ENCODE measurements around the gene KDM6B. TPM values are rescaled to one million over a fixed set of nuclear protein-coding genes. Genes with fewer than 3 reads are reported as not detected.
A peak's percentile ranks its signal among the peaks of the same experiment; 100 is the strongest.

Gene KDM6B
- total RNA-seq, 1 experiment from 2014 or later, result 28.9 TPM

- H3K9me3 ChIP-seq (ENCODE audit: control insufficient read depth, low read depth, low read length), result no peaks in the 10 kb centered on the region
- no peaks in the 10 kb centered on the region for H3K79me2 ChIP-seq (ENCODE audit: insufficient read depth, low read length)
- H3K23me2 ChIP-seq (ENCODE audit: insufficient read length, low read depth, low read length, poor library complexity, severe bottlenecking), result no peaks in the 10 kb centered on the region
- no peak overlapping the region for H4K5ac ChIP-seq (ENCODE audit: insufficient read length, low read depth, low read length)
- Mint-ChIP-seq H3K4me1 (no peaks in the 10 kb centered on the region), H3K27me3 (ENCODE audit: low read depth) (peaks cover 38% of the 10 kb centered on the region), H3K4me3 (no peak overlapping the region), H3K9me3 (no peaks in the 10 kb centered on the region), H3K27ac (peak overlapping the region in 1 of 3 experiments; percentile 36; a peak in 1 of 7 replicates), H3K36me3 (ENCODE audit: insufficient read depth in 1 of 3, low read depth in 3 of 3) (no peaks in the 10 kb centered on the region)
- no peak overlapping the region for H4K8ac ChIP-seq (replicated peaks; ENCODE audit: insufficient read length, low read depth, low read length)
- no peak overlapping the region for H3K9ac ChIP-seq (ENCODE audit: extremely low read depth, insufficient read length, low read length)
- H2BK15ac ChIP-seq (ENCODE audit: low read depth, low read length), result no peak overlapping the region
- no peak overlapping the region for H3K4ac ChIP-seq (ENCODE audit: low read depth, low read length)
- no peak overlapping the region for H2AFZ ChIP-seq (ENCODE audit: low read length)
- no peak overlapping the region for H3T11ph ChIP-seq (ENCODE audit: low read length)
- H2BK120ac ChIP-seq (ENCODE audit: low read depth, low read length, poor library complexity, severe bottlenecking), result no peak overlapping the region
- no peak overlapping the region for H2BK20ac ChIP-seq (ENCODE audit: low read depth, low read length, poor library complexity, severe bottlenecking)
- no peaks in the 10 kb centered on the region for H3K79me1 ChIP-seq (ENCODE audit: insufficient read depth, low read depth, low read length, poor library complexity, severe bottlenecking)
- no peak overlapping the region for H4K91ac ChIP-seq (ENCODE audit: insufficient read length, low read depth, low read length)
- no peaks in the 10 kb centered on the region for H3K4me1 ChIP-seq (ENCODE audit: insufficient read depth, low read length)
- no peak overlapping the region for H2AK5ac ChIP-seq (ENCODE audit: insufficient read length, low read length)
- no peak overlapping the region for H3K14ac ChIP-seq (ENCODE audit: insufficient read depth, low read length)
- H3K27ac ChIP-seq (ENCODE audit: insufficient read length, low read depth, low read length), result no peak overlapping the region
- no peak for DNase-seq
- no peak overlapping the region for H2BK12ac ChIP-seq (ENCODE audit: insufficient read length, low read depth, low read length)
- no peaks in the 10 kb centered on the region; the same call in 1 of the 2 replicates for H3K27me3 ChIP-seq (ENCODE audit: insufficient read depth, low read length)
- no peak overlapping the region for H3K18ac ChIP-seq (ENCODE audit: insufficient read length, low read depth, low read length)
- TF ChIP-seq, protein P1, sequence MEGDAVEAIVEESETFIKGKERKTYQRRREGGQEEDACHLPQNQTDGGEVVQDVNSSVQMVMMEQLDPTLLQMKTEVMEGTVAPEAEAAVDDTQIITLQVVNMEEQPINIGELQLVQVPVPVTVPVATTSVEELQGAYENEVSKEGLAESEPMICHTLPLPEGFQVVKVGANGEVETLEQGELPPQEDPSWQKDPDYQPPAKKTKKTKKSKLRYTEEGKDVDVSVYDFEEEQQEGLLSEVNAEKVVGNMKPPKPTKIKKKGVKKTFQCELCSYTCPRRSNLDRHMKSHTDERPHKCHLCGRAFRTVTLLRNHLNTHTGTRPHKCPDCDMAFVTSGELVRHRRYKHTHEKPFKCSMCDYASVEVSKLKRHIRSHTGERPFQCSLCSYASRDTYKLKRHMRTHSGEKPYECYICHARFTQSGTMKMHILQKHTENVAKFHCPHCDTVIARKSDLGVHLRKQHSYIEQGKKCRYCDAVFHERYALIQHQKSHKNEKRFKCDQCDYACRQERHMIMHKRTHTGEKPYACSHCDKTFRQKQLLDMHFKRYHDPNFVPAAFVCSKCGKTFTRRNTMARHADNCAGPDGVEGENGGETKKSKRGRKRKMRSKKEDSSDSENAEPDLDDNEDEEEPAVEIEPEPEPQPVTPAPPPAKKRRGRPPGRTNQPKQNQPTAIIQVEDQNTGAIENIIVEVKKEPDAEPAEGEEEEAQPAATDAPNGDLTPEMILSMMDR (conservative IDR thresholded peaks at IDR 0.05), result no peak
- WGBS (ENCODE audit: extremely low coverage, insufficient read length, low lambda C conversion rate), result no CpG with 5 or more reads among the region's 10 CpGs
- no peak overlapping the region for H2BK5ac ChIP-seq (ENCODE audit: insufficient read length, low read length)
- no peak overlapping the region for H3K23ac ChIP-seq (ENCODE audit: insufficient read length, low read depth, low read length)
- no peak overlapping the region for H3K4me2 ChIP-seq (ENCODE audit: insufficient read depth, insufficient read length, low read length)
- no peak overlapping the region for H3K56ac ChIP-seq (ENCODE audit: insufficient read length, low read depth, low read length)
- H4K20me1 ChIP-seq (ENCODE audit: control insufficient read depth, insufficient read depth, insufficient read length), result no peaks in the 10 kb centered on the region
These were observed 16.0 kb upstream of the KDM6B start for GRCh38 chr17:7818026-7818425.

Data from H9 (cell line).